GM18909 (cell line): ENCODE results near the gene ZKSCAN1.
"Not testable (repeated sequence)": the region's sequence is repeated elsewhere in the genome, so short reads cannot be mapped to it uniquely, and the experiment has no call there.

Experiments
- ATAC-seq: cut with Tn5 transposase; IDR thresholded peaks from one replicate; pipeline ENCODE4 v1.9.1; 2021; ENCODE audit warnings: mild to moderate bottlenecking; ENCODE audit not compliant: unreplicated experiment, poor library complexity

Gene ZKSCAN1

GRCh38 chr7:99997545-99998137 is 17.8 kb upstream of the ZKSCAN1 start:
- ATAC-seq, result no peak

GRCh38 chr7:100000239-100000638 is 15.2 kb upstream of the ZKSCAN1 start:
- ATAC-seq, result no peak

- ATAC-seq, result no peak
Measured at GRCh38 chr7:100003711-100004661, 11.4 kb upstream of the ZKSCAN1 start.

DNA sequence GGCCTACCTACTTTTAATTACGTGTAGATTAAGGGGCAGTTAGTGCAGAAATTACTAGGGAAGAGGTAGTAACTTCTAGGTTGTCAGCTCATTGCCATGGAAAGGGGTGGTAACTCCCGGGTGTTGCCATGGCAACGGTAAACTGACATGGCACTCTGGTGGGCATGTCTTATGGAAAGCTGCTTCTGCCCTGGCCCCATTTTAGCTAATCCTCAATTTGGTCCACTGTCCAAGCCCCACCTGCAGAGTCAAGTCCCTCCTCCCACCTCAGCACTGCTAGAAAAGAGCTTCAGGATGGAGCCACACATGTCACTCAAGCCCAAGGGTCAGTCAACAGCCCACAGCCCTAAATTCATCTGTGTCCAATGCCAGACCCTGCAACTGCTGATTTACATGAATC is 7.5 kb upstream of the ZKSCAN1 start:
- ATAC-seq, result no peak

DNA sequence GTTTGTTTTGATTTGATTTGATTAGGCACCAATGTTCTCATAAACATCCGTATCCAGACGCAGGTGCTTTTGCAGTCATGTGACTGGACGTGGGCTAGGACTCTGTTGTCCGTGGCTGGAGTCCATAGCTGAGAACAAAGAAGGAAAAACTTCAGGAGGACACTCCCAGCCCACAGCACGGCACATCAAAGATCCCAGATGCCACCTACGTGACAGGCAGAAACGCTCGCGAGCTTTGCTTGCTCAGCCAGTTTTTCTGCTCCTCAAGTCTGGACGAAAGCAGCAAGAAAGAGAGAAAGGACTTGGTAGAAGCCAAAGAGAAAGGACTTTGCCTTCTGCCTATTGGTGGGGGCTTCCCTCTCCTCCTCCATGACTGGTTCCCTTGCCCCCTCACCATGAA is 6.9 kb upstream of the ZKSCAN1 start:
- ATAC-seq, result no peak

DNA sequence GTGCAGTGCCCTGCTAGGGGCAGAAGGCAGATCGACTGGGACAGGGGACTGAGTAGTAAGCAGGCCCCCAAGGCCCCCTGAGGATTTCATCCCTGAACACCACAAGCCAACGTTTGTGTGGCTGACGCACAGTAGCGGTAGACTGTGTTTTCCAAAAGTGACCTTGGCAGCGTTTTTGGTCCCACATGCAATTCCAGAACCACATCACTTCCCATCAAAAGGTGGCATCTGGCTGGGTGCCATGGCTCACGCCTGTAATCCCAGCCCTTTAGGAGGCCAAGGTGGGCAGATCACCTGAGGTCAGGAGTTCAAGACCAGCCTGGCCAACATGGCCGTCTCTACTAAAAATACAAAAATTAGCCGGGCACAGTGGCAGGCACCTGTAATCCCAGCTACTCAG is 5.4 kb upstream of the ZKSCAN1 start:
- ATAC-seq, result not testable (repeated sequence)

DNA sequence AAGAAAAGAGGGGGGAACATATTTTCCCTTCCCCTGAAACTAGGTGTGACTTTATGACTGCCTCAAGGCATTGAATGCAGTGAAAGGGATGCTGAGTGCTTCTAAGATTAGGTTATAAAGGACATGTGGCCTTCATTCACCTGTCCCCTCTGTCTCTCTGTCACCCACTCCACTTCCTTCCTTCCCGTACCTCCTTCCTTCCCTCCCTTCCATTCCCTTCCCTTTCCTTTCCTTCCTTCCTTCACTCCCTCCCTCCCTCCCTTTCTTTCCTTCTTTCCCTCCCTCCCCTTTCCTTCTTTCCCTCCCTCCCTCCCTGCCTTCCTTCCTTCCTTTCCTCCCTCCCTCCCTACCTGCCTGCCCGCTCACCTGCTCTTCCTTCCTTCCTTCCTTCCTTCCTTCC is 4.5 kb upstream of the ZKSCAN1 start:
- ATAC-seq, result no peak

GRCh38 chr7:100011516-100011915 is 3.9 kb upstream of the ZKSCAN1 start:
- no peak for ATAC-seq

DNA sequence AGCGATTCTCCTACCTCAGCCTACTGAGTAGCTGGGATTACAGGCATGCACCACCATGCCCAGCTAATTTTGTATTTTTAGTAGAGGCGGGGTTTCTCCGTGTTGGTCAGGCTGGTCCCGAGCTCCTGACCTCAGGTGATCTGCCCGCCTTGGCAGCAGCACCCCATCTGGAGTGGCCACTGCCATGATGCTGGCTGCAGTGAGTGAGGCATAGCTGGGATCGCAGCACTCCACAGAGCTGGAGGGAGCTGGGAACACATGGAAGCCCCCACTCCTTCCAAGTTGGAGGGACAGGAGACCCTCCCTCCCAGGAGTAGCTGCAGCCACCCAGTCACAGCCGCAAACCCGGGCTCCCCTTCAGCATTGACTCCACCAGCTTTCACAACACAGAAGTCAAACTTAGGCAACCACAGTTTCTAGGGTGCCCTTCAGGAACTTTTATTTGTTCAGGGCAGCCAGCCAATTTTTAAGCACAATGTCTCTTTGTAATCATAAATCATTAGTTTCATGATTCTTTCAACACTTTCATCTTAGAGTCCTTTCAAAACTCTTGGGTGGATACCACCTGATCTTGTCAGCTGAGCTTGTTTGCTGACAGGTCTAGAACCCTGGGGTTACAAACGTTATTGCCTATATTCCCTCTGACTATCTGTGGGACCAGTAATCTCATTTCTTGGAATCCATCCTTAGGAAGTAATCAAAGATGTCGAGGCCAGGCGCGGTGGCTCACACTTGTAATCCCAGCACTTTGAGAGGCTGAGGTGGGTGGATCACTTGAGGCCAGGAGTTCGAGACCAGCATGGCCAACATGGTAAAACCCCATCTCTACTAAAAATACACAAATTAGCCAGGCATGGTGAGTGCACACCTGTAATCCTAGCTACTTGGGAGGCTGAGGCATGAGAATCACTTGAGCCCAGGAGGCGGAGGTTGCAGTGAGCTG is 2.7 kb upstream of the ZKSCAN1 start:
- not testable (repeated sequence) for ATAC-seq

DNA sequence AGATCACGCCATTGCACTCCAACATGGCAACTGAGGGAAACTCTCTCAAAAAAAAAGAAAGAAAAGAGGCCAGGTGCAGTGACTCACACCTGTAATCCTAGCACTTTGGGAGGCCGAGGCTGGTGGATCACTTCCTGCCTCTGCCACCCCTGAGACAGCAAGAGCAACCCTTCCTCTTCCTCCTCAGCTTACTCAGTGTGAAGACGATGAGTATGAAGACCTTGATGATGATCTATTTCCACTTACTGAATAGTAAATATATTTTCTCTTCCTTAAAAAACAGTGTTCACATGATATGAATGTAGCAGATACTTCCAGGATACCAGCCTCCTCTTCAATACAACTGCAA is 2.1 kb upstream of the ZKSCAN1 start:
- no peak for ATAC-seq

GRCh38 chr7:100016215-100016901 is 962 bp downstream of the ZKSCAN1 start:
- no peak for ATAC-seq

GRCh38 chr7:100017300-100017699 is 1.9 kb downstream of the ZKSCAN1 start:
- ATAC-seq, result no peak

DNA sequence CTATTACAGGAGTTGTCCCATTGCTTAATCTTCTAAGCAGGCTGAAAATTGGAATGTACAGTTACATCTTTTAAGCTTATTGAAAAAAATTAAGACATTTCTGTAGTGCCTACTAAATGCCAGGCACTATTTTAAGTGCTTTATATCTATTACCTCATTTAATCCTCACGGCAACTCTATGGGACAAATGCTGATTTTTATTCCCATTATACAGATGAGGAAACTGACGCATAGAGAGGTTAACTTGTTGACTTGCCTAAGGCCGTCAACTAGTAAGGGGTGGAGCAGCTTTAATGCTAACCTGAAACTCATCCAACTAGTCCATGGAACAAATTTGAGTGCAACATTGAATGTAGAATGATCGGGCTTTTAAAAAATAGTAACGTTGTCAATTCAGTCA is 2.5 kb downstream of the ZKSCAN1 start:
- no peak for ATAC-seq

DNA sequence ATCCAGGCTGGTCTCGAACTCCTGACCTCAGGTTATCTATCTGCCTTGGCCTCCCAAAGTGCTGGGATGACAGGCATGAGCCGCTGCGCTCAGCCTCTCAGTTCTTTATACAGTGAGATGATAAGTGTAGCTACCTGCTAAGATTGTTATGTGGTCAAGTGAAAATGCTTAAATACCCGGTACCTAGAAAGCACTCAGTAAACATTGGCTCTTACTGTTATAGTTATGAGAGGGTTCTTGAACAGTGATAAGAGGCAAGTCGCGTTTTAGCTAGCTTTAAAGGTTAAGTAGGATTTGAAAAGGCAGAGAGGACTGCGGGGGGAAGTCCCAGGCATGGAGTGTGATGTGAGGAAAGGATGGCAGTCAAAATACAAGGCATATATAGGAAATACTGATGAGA is 4.5 kb downstream of the ZKSCAN1 start:
- no peak for ATAC-seq

GRCh38 chr7:100021297-100021696 is 5.9 kb downstream of the ZKSCAN1 start:
- ATAC-seq, result no peak

DNA sequence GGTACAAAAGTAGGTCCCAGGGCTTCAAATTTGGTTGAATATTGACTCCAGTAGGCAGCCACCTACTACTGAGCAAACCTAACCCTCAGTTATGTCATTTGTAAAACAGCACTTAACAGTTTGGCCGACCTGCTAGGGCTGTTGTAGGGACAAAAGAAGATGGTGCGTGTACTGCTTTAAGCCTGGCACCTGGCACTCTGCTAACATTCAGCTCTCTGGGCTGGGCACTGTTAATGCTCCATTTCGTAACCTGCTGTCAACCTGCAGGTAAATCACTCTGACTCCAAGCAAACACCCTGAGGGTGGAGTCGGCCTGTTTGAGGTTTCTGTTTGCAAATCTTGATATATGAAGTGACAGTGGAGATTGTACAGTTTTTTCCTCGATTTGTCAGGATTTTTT is 7.2 kb downstream of the ZKSCAN1 start:
- ATAC-seq, result no peak

DNA sequence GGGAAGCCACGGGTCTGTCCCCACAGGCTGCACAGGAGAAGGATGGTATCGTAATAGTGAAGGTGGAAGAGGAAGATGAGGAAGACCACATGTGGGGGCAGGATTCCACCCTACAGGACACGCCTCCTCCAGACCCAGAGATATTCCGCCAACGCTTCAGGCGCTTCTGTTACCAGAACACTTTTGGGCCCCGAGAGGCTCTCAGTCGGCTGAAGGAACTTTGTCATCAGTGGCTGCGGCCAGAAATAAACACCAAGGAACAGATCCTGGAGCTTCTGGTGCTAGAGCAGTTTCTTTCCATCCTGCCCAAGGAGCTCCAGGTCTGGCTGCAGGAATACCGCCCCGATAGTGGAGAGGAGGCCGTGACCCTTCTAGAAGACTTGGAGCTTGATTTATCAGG is 8.1 kb downstream of the ZKSCAN1 start:
- ATAC-seq, result no peak

GRCh38 chr7:100024020-100024619 is 8.7 kb downstream of the ZKSCAN1 start:
- ATAC-seq, result no peak

GRCh38 chr7:100027197-100027596 is 11.8 kb downstream of the ZKSCAN1 start:
- no peak for ATAC-seq

GRCh38 chr7:100029596-100029995 is 14.2 kb downstream of the ZKSCAN1 start:
- no peak for ATAC-seq
